ENCODE results near the gene OSBPL7. TPM values are rescaled to one million over a fixed set of nuclear protein-coding genes. Genes with fewer than 3 reads are reported as not detected.

The OSBPL7 gene
- total RNA-seq, 1 experiment from 2014 or later, result 13.0 TPM

- H3K18ac ChIP-seq (ENCODE audit: insufficient read length, low read depth, low read length), result no peak overlapping the region
Observed at GRCh38 chr17:47837401-47838039, 15.9 kb upstream of the OSBPL7 start.

More at GRCh38 chr17:47837401-47838039, 15.9 kb upstream of the OSBPL7 start:
- Histone ChIP-seq H3K27ac (ENCODE audit: insufficient read length, low read depth, low read length) (no peak overlapping the region), H3K4me1 (ENCODE audit: insufficient read depth, low read length) (no peaks in the 10 kb centered on the region; the same call in 1 of the 2 replicates), H3K23me2 (ENCODE audit: insufficient read length, low read depth, low read length, poor library complexity, severe bottlenecking) (peaks cover 3% of the 10 kb centered on the region), H2BK20ac (ENCODE audit: low read depth, low read length, poor library complexity, severe bottlenecking) (no peak overlapping the region), H2BK15ac (ENCODE audit: low read depth, low read length) (no peak overlapping the region), H3T11ph (ENCODE audit: low read length) (no peak overlapping the region), H2AK5ac (ENCODE audit: insufficient read length, low read length) (no peak overlapping the region), H4K8ac (replicated peaks; ENCODE audit: insufficient read length, low read depth, low read length) (no peak overlapping the region), H3K27me3 (ENCODE audit: insufficient read depth, low read length) (no peaks in the 10 kb centered on the region), H2BK120ac (ENCODE audit: low read depth, low read length, poor library complexity, severe bottlenecking) (no peak overlapping the region), H3K4me2 (ENCODE audit: insufficient read depth, insufficient read length, low read length) (no peak overlapping the region), H2AFZ (ENCODE audit: low read length) (no peak overlapping the region), H3K14ac (ENCODE audit: insufficient read depth, low read length) (no peak overlapping the region), H3K9ac (ENCODE audit: extremely low read depth, insufficient read length, low read length) (no peak overlapping the region), H3K9me3 (ENCODE audit: control insufficient read depth, low read depth, low read length) (no peaks in the 10 kb centered on the region), H2BK5ac (ENCODE audit: insufficient read length, low read length) (no peak overlapping the region), H3K56ac (ENCODE audit: insufficient read length, low read depth, low read length) (no peak overlapping the region), H2BK12ac (ENCODE audit: insufficient read length, low read depth, low read length) (no peak overlapping the region), H4K5ac (ENCODE audit: insufficient read length, low read depth, low read length) (no peak overlapping the region), H3K79me2 (ENCODE audit: insufficient read depth, low read length) (no peaks in the 10 kb centered on the region; the same call in 1 of the 2 replicates), H3K79me1 (ENCODE audit: insufficient read depth, low read depth, low read length, poor library complexity, severe bottlenecking) (no peaks in the 10 kb centered on the region), H3K4ac (ENCODE audit: low read depth, low read length) (no peak overlapping the region), H3K23ac (ENCODE audit: insufficient read length, low read depth, low read length) (no peak overlapping the region), H4K91ac (ENCODE audit: insufficient read length, low read depth, low read length) (no peak overlapping the region), H4K20me1 (ENCODE audit: control insufficient read depth, insufficient read depth, insufficient read length) (no peaks in the 10 kb centered on the region)
- Mint-ChIP-seq H3K27ac (0 out of 7 replicates have a peak overlapping the region, but pooled peaks of 1 of the 3 experiments have one; percentile 68), H3K4me3 (no peak overlapping the region), H3K36me3 (ENCODE audit: insufficient read depth in 1 of 3, low read depth in 3 of 3) (peaks cover 0 to 20% (median 13%) of the 10 kb centered on the region in 3 experiments; a peak in 6 of 7 replicates), H3K27me3 (ENCODE audit: low read depth) (peaks cover 2% of the 10 kb centered on the region; the same call in 1 of the 2 replicates), H3K9me3 (no peaks in the 10 kb centered on the region; a peak in 1 of 5 replicates), H3K4me1 (peaks cover 11 to 12% of the 10 kb centered on the region in 2 experiments)
- no peak for TF ChIP-seq CTCF (conservative IDR thresholded peaks at IDR 0.05)
- no peak for DNase-seq
- no CpG with 5 or more reads among the region's 13 CpGs for WGBS (ENCODE audit: extremely low coverage, insufficient read length, low lambda C conversion rate)

All from H9 (cell line).